ENCODE measurements around the gene CDK4.
A peak's percentile ranks its signal among the peaks of the same experiment; 100 is the strongest.

The CDK4 gene

DNA sequence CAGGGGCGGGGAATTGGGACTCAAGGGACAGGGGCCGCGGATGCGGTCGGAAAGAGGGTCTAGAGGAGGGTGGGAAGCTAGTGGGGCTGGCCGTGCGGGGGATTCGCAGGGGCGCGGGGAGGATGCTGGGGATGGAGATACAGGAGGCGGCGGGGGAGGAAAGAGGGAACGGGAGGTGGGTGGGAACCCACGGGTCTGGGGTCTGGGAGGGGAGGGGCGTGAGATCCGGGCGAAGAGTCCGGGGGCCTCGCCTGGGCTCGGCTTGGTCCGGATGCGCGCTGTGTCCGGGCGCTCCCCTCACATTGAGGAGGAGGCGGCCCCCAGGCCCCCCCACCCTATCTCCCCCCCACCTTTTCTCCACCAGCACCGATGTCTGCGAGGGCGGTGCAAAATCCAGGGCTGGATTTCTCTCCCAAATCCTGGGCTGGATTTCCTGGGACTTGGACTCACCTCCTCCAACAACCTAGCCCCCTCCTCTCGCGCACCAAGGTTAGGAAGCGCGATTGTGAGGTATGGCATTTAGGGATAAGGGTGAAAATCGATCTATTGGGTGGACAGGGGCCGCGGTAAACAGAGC, 13.4 kb downstream of the CDK4 start, which contains the start of gene AGAP2:
TSS of gene AGAP2 (minus strand) at position 82 of the 577 bp plus-strand sequence. CDS start 496 bp downstream, outside the sequence.
- DNase-seq (ENCODE audit: low read depth), result no peak

- DNase-seq (ENCODE audit: low read depth), result no peak
These were observed 14.3 kb downstream of the CDK4 start for GRCh38 chr12:57737467-57738460.

DNA sequence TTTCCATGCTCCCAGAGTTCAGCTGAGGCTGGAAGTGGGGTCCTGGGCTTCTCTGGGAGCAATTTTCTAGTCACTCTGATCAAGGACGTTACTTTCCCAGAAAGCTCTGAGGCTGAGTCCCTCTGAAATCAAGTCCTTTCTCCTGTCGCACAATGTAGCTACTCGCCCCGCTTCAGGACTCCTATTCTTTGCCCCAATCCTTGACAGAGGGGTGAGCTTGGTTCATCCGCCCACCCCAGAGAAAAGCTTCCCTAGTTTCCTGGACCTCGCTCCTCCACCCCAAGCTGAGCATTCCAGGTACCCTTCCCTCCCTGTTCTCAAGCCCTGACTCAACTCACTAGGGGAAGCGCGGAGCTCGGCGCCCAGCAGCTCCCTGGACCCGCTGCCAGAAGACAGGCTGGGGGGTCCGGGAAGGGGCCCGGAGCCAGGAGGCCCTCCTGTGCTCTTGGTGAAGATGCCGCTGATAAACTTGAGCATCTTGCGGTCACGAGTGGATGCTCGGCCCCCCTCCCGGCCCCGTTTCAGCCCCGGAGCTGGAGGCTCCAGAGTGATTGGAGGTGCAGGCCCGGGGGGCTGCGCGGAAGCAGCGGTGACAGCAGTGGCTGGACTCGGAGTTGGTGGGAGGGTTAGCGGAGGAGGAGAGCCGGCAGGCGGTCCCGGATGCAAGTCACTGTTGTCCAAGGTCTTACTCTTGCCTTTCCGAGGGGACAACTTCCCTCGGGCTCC, 15.2 kb downstream of the CDK4 start:
- no peak for DNase-seq (ENCODE audit: low read depth)

DNA sequence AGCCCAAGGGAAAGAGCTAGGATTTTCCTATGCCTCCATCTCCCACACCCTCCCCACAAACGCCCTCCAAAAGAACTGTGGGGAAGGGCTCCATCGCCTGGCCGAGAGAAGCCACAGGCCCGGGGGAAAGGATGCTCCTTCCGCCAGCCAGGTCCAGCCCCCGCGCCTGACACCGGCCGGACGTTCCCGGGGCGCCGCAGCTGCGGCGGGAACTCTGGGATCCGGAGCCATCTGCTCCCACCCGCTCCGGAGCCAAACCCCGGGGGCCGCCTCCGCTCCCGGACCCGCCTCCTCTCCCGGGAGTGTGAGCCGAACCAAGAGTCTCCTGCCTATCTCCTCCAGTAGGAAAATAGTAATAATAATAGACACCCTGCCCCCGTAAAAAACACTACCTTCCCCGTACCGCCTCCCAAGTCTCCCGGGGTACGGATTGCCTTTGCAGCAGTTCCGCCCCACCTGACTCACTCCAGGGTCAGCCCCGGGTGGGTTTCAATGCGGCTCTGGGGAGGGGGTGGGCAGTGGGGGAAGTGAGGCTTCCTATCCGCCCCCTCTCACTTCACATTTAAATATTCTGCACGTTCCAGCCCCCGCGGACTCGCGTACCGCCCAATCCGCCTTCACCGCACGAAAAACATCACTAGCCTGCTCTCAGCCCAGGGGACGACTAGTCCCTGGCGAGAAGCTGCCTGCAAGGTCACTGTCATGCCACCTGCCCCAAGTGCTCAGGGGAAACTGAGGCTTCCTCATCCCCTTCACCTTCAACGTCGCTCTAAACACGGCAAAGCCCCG, 16.0 kb downstream of the CDK4 start:
- no peak for DNase-seq (ENCODE audit: low read depth)

- DNase-seq (ENCODE audit: low read depth), result no peak
These were observed 16.8 kb downstream of the CDK4 start for GRCh38 chr12:57735198-57735855.

GRCh38 chr12:57734591-57734990, 17.5 kb downstream of the CDK4 start:
- DNase-seq (ENCODE audit: low read depth), result no peak

- no peak for DNase-seq (ENCODE audit: low read depth)
These were observed 18.2 kb downstream of the CDK4 start for GRCh38 chr12:57733928-57734327.

GRCh38 chr12:57732726-57733593, 19.1 kb downstream of the CDK4 start:
- no peak for DNase-seq (ENCODE audit: low read depth)

- no peak for DNase-seq (ENCODE audit: low read depth)
These were observed 19.8 kb downstream of the CDK4 start for GRCh38 chr12:57732270-57732669.

DNA sequence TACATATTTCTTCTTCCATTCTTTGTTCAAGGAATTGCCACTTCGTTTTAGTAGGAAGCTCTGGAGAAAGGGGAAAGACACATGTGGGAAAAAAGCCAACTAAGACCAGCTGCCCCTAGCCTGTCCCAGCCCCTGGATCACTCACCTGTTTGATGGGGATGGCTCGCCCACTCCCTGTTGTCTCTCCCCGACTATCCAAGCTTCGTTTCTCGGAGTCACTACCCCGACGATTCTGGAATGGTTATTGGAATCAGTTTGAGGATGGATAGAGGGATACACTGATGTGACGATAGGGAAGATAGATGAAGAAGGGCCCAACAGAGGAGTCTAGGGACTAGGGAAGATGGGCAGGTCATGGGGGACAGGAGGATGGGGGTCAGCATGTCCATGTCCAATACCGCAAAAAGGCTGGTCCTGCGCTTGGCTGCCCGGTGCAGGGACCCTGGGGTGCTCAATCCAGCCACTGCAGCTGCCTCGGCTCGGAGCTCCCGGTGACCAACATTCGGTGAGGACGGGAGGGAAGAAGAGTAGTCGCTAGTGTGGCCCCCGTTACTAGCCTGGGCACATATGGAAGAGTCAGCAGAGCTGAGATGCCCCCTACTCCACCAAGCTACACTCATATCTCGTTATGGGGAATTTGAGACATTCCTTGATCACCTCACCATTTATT, 20.6 kb downstream of the CDK4 start:
- DNase-seq (ENCODE audit: low read depth), result no peak

- DNase-seq (ENCODE audit: low read depth), result no peak
These were observed 21.6 kb downstream of the CDK4 start for GRCh38 chr12:57730336-57731067.

GRCh38 chr12:57729321-57729844, 22.7 kb downstream of the CDK4 start:
- DNase-seq (ENCODE audit: low read depth), result no peak

DNA sequence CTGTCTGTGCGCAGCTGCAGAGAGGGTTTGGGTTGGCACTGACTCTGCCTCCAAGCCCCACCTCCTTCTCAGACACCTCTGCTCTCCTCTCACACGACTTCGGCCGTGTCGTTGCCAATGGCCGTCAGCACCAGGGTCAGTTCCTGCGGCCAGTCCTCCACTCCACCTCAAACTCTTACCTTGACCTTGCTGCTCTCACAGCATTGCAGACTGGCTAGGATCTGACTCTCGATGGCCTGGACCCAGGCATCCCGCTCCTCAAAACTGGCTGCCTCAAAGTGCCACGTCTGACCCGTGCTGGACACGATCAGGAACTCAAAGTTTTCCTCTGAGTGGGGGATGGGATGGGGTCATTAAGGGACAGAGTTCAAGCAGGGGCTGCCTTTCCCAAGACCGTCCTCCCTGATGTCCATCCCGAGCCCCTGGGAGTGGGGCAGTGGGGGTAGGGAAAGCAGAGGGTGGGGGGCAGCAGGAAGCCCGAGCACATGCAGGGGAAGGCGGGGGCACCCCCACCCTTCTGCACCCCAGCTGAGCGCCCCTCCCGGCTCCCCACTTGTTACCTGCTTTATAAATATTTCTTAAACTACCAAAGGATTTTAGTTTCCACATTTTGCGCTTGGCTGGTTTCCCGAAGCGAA, 24.2 kb downstream of the CDK4 start:
- DNase-seq (ENCODE audit: low read depth), result no peak

DNA sequence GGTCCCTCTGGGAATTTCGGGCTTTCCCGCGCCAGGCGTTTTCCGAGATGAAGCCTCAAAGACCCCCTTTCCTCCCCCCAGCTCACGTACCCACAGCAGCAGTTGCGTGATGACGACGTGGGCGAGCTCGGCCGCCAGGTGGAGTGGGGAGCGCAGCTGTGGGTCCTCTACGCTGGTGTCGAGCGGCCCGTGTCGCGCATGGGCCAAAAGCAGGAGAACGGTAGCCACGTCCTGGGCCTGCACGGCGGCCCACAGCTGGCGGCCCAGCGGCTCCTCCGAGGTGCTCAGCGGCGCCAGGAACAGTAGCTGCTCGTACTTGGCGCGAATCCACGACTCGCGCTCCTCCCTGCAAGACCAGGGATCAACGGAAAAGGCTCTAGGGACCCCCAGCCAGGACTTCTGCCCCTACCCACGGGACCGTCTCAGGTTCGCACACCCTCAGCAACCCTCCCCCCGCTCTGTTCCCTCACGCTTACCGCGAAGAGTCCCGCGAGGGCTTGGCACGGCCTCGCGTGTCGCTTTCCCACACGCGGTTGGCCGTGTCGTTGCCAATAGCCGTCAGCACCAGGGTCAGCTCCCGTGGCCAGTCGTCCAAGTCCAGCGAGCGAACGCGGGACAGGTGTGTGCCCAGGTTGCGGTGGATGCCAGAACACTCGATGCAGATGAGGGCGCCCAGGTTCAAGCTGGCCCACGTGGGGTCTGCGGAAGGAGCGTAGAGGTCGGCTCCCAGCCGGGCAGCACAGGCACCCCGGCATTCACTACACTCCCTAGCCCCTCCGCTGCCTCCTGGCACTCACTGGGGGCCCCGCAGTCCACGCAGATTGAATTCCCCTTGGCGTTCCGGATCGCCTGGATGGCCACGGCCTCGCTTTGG, 25.0 kb downstream of the CDK4 start:
- no peak for DNase-seq (ENCODE audit: low read depth)

GRCh38 chr12:57726151-57726883, 25.8 kb downstream of the CDK4 start:
- DNase-seq (ENCODE audit: low read depth), result peak; percentile 34

DNA sequence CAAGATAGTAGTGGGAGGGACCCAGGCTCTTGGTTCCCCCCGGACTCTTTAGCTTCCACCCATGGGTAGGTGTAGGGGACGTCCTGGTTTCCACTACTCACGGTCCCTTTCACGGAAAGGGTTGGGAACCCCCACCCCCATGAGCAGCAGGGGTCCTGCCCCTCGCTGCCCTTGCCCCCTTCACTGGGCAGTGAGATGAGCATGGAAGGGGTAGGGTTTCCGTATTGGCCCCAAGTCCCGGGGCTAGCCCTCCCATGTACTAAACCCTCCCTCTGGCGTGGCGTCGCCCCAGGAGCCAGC, 26.3 kb downstream of the CDK4 start:
- DNase-seq (ENCODE audit: low read depth), result no peak

All from GM04503 (cell line).